ENCODE results near the gene PRKCE. TPM values are rescaled to one million over a fixed set of nuclear protein-coding genes. Genes with fewer than 3 reads are reported as not detected.

The PRKCE gene
- total RNA-seq, 1 donor from 2014 or later: 39.6 TPM

DNA sequence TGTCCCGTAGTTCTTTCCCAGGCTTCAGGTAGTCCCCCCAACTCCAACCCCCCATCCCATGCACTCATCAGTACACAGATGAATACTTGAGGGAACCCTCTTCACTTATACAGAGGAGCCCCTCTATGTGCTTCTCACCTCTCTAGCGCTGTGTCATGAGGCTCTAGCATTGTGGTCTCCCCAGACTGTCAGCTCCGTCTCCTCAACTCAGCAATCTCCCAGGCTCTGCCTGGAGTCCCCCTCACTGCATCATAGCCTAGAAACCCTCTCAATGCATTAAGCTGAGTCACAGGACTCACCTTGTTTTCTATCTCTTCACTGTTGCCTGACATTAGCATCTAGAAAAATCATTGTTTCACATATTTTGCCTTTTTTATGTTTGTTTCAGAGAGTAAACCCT, 20.2 kb upstream of the PRKCE start:
- no peak for DNase-seq (ENCODE audit: extremely low read depth, low read depth, low spot score)

DNA sequence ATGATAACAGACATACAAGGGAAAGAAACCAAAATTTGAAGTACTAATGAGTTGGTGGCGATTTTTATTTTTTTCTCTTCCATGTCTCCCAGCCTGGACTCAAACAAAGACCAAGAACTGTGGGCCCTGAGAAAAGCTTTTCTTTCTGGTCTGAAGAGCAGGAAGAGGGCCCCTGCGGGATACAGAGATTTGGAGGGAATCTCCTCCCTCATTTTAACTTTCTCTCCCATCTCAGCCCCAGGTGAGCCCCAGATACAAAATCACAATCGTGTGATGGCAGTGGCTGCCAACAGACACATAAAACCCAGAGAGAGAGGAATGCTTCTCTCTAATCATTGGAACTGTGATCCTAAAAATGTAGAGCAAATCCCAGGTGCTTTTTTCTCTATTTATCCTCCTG, 19.5 kb upstream of the PRKCE start:
- no peak for DNase-seq (ENCODE audit: extremely low read depth, low read depth, low spot score)

DNA sequence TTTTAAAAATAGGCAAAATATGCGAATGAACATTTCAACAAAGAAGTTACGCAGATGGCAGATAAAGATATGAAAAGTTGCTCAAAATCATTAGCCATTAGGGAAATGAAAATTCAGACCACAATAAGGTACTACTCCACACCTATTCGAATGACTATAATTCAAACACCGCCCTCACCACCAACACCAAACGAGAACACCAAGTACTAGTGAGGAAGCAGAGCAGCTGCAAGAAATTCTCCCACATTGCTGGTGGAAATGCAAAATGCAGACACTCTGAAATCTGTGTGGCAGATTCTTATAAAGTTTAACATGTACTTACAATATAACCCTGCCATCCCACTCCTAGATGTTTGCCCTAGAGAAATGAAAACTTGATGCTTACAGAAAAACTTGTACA, 17.3 kb upstream of the PRKCE start:
- no peak for DNase-seq (ENCODE audit: extremely low read depth, low read depth, low spot score)

DNA sequence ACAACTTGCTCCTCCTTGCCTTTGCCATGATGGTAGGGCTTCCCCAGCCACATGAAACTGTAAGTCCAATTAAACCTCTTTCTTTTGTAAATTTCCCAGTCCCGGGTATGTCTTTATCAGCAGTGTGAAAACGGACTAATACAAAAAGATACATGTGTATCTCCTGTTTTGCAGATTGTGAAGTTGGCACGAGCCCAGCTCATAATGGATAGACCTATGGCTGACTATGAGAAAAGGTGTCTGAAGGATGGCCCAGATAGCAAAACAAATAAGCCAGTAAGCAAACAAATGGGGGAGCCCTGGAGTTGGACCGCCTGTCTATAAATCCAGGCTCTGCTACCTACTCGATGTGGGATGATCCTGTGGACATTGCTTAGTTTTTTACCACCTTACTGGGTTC, 15.5 kb upstream of the PRKCE start:
- DNase-seq (ENCODE audit: extremely low read depth, low read depth, low spot score): no peak

DNA sequence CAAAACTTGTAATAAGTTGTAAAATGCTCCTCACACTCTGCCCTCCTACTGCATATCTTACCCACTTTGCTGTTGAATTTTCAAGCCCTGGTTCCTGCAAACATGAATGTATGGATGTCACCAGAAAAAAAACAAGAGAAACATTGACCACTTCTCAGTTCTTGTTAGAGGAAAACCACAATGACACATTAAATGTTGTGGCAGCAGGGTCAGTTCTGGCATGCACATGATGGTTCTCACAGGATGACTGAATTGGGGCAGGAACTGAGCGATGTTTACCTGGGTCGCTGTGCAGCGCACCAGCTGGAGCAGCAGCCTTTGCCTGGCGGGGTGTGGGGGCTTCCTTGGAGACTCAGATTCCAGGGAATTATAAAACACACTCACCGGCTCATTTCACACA, 14.0 kb upstream of the PRKCE start:
- no peak for DNase-seq (ENCODE audit: extremely low read depth, low read depth, low spot score)

DNA sequence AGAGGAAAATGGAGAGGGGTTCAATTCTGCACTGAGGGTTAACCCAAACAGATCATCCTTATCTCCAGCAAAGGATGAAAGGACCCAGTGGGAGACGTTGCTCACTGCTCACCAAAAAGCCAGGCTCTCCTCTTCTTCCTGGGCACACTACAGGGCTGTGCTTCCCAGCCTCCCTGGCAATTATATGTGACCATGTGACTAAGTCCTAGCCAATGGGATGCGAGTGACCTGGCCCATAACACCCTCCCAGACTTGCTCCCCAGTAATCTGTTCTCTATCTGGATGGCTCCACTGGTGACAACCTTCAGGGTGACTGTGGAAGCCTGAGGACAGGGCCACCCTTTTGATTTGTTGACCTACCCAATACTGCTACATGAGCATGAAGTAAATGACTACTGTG, 10.9 kb upstream of the PRKCE start:
- DNase-seq (ENCODE audit: extremely low read depth, low read depth, low spot score): no peak

DNA sequence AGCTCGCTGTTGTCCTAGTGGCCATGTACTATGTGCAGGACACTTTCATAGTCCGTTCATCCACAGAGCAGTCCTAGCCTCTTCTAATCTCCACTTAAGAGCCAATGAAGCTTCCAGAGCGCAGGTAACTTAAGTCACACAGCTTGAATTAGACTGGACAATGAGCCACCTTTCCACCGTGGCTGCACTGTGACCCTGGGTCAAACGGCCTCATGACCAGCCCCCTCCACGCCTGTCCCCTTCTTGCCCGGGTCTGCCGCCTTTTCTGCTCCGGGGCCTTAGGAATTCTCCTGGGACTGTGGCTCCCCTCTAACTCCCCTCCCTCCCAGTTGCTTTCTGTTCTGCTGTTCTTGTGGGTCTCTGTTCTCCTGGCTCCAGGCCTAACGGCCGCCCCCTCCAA, 8.4 kb upstream of the PRKCE start:
- DNase-seq (ENCODE audit: extremely low read depth, low read depth, low spot score): no peak

DNA sequence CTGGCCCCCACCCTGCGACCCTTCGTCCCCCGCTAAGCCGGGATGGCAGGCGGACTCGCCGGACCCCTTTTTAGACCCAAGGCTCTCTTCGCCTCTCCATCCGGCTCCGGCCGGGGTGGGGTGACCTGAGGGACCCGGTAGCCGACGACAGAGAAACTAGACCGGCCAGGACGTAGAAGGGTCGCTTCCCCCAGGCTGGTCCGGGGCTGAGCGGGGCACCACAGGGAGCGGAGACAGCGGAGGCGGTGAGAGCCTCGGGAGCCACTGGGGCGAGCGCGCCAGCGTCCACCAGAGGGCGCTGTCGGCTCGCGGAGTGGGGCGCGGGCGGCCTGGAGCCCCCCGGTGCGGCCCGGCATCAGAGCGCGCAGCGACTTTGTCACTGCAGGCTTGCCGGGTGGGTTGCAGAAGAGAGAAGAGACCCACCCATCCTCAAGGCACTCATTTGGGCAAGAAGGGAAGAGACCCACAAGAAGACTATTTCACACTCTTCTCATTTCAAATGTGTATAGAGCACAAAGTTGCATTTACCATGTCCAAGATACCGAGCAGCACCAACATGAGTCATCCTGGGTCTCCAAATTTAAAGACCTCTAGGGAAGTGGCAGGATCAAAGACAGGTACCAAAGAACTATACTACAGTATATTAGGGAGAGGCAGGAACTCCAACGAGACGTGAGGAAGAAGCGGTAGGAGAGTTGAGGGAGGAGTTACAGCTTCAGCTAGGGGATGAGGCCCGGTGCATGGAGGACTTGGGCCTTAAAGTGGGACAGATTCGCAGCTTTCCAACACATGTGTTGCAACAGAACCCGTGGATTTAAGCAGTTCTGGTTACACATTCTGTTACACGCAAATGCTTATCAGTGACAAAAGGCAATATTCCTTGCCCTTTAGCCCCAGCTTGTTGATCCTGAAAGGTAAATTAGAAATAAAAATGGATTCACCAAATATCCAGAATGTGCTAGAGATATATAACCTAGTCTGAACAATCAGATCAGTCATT, 7.6 kb upstream of the PRKCE start:
- DNase-seq (ENCODE audit: extremely low read depth, low read depth, low spot score): no peak

DNA sequence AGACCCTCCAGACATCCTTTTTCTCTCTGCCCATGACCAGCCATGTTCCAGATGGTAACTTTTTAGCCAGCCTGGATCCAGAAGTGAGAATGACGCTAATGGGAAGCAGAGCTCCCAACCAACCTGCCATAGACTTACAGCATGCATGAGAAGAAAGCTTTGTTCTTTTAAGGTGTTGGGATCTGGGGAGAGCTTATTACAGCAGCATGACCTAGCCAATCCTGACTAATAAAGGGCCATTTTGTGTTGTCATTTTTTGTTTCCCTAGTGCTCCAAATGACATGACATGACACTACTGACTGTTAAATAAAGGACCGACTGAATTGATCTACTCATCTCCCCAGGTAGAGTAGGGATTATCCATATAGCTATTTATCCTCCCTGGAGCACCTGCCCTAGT, 5.2 kb upstream of the PRKCE start:
- no peak for DNase-seq (ENCODE audit: extremely low read depth, low read depth, low spot score)

DNA sequence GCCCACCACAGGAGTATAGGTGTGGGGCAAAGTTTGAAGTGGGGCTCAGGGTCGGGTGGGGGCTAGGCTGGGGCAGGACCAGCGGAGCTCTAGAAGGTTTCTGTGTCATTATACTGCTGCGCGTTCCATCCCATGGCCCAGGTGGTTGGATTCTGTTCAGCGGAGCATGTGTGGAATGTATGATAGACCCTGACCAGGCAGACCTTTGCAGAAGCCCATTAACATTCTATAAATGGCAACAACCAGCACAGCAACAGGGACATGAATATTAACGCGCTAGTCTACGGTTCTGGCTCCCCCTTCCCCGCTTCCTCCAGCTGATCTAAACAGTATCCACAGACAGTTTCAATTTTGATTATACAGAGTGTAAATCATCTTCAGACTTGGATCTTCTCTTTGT, 4.1 kb upstream of the PRKCE start:
- DNase-seq (ENCODE audit: extremely low read depth, low read depth, low spot score): no peak

DNA sequence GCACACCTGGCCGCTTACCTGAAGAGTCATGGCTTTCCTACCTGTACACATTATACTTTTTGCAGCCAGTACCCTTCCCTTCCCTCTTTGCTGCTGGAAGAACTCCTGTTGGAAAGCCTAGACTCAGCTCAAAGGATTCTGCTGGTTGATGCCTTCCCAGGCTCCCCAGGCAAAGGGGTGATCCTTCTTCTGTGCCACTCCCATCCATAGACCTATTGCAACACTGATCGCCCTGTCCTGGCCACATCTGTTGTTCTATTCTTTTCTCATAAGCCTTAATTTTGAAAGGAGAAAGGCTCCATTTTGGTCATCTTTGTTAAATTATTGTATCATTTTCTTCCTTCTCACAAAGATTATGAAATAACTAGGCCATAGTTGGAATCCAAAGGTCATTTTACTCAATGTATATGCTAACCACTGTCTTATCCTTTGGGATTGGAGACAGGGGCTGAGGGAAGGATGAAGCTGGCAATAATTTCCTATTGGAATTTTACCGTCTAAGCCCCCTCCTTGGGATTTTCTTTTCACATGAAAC, 3.4 kb upstream of the PRKCE start:
- no peak for DNase-seq (ENCODE audit: extremely low read depth, low read depth, low spot score)

DNA sequence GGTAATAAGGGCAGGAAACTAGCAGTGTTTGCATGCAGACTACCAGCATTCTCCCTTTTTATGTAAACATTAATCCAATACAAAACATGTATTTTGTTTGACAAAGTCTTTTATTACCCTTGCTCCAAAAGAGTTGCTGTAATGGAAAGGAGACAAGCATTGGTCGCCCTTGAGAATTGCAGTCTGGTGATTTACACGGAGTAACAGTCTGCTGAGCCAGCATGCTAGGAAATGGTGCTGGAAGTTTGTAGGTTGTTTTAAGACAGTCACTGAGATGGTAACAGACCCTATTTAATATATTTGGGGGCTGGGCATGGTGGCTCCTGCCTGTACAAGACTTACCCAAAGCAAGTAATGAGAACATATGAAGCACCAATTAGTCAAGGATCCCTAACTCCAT, 2.8 kb upstream of the PRKCE start:
- no peak for DNase-seq (ENCODE audit: extremely low read depth, low read depth, low spot score)

DNA sequence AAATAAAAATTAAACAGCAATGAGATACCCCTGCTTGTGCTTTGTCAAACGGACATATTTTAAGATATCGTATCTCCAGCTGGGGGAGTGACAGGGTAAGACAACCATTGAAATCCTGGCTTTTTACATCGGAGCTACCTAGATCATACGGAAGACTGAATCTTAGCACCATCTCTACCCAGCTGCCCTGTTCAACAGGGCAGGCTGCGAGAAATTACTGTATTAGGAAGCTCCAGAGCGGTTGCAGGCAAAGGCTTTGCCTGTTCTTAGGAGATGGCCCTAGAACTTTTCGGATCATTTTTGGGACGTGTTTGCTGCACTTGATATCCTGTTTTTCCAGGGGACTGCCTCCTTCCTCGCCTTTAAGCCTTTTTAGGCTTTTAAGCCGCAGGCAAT, 2.0 kb upstream of the PRKCE start:
- no peak for DNase-seq (ENCODE audit: extremely low read depth, low read depth, low spot score)

DNA sequence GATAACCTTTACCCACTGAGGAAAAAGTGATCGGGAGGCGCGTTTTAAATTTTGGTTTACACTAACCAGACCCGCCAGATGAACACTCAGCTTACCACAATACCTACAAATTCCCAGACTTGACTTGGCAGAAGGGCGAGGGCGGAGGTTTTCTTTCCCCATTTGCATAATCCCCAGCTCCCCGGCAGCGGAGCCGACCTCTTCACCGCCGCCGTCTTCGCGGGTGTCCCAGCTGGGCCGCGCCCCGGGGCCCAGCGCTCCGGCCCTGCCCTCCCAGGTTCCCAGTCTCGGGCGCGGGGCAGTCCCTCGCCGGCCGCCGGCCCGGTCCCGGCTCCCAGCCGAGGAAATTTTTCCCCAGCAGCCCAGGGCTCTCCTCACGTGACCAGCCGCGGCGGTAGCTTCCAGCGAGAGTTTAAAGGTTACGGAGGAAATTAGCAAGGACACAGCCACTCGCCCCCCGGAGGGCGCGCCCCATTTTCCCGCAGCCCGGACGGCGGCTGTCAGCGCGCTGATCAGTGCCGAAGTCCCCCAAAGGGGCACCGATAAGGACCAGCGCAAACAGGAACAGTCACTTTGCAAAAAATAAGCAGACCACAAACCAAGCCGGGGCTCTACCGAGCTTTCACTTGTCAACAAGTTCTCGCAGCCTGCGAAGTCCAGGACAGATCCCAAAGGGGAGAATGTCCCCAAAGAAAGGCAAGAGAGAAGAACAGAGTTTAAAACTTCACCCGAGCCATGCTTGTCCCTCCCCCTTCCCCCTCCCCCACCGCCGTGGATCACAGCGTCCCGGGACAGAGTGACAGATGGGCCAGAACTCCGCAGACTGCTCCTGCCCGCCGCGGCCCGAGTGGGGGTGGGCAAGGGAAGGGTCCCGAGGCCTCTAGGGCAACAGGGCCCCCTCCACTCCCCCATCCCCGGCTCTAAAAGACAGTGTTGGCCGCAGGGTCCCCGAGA, 1.3 kb upstream of the PRKCE start:
- DNase-seq (ENCODE audit: extremely low read depth, low read depth, low spot score): no peak

DNA sequence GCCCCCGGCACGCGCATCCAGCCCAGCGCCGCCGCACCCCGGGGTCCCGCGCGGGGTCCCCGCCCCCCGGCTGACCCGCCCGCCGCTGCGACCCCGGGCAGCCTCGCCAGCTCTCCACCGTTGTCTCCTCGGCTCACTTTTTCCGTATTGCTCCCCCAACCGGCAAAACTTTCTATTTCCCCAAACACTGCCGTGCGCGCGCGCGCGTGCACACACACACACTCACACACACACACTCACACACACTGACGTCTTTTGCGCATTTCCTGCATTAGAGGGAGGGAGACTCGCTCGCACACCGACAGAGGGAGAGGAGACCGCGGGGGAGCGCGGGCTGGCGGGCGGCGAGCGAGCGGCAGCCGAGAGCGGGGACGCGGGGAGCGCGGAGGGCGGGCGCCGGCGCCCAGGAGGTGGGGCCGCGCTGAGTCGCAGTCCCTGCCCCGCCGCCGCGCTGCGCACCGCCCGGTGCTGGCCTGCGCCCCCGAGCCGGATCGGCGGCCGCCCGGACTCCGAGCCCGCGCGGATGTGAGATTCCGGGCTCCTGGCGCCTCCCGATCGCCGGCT, 542 bp upstream of the PRKCE start:
- peak; percentile 65 for DNase-seq (ENCODE audit: extremely low read depth, low read depth, low spot score)

DNA sequence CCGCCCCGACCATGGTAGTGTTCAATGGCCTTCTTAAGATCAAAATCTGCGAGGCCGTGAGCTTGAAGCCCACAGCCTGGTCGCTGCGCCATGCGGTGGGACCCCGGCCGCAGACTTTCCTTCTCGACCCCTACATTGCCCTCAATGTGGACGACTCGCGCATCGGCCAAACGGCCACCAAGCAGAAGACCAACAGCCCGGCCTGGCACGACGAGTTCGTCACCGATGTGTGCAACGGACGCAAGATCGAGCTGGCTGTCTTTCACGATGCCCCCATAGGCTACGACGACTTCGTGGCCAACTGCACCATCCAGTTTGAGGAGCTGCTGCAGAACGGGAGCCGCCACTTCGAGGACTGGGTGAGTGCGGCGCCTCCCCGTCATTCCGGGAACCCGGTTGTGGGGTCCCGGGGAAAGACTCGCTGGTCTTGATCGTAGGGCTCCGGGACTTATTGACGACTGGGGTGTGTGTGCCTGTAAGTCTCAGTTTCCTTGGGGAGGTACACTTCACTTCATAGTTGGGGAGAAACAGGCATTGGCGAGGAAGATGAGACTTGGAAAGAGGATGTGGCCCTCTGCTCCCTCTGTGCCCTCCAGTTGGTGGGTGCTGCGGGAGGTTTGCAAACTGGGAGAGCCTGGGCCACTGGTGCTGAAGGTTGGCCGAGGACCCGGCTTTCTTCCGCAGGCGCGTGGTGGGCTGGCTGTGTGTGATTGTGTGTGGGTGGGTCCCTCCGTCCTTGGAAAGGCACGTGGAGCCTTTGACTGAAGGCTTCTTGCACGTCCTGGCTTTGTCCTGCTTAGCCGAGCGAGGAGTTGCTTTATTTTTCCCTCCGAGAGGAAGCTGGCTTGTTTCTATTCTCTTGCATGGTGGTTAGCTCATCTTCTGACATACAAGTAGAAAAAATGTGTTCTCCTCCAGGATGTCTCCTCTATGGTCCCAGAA, 886 bp downstream of the PRKCE start:
- no peak for DNase-seq (ENCODE audit: extremely low read depth, low read depth, low spot score)

DNA sequence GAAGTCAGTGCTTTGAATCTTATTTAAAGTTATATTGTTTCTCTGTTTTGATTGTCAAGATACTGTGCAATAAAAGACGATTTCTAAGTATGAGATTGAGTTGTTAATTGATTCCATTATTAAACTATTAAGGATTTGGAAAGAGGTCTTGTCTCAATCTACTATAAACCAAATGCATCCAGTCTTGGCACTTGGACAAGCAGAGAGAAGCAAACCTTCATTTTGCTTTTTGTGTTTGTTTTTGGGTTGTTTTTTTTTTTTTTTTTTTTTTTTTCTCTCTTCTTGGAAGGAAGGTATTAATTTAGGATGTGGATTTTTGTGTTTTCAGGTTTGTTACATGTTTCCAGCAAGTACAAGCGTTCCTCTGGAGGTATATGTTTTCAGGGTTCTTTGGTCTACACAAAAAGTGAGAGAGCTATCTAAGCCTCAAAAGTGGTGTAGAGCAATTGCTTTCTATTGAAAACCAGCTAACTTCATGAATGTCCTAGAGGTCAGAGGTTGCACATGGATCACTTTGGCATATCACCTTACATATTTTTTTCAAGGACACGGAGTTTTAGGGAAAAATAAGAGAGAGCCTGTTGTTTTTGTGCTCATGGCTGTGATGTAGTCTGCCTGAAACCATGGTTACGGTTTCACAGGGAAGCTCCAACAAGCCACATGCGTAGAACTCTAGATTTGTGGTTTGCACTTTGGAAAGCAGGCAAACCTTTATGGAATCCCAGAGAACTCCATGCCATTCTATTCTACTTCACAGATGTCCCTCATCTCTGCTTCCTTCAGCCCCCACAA, 1.8 kb downstream of the PRKCE start:
- DNase-seq (ENCODE audit: extremely low read depth, low read depth, low spot score): no peak

DNA sequence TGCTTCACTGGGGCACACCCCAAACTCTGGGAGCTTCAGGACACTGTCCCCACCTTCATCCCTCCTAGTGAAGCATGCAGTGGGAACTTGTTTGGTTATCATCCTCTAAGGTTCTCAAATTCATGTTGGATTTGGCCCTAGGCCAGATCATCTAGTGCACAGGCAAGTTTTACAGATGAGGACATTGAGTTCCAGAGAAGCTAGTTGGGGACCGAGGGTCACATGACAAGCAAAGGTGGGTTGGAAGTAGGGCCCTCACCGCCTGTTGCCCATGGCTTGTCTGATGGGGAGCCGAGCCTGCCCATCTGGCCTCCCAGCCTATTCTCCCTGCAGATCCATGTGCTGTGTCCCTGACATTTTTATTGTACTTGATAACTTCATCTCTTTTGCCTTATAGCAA, 2.8 kb downstream of the PRKCE start:
- DNase-seq (ENCODE audit: extremely low read depth, low read depth, low spot score): no peak

DNA sequence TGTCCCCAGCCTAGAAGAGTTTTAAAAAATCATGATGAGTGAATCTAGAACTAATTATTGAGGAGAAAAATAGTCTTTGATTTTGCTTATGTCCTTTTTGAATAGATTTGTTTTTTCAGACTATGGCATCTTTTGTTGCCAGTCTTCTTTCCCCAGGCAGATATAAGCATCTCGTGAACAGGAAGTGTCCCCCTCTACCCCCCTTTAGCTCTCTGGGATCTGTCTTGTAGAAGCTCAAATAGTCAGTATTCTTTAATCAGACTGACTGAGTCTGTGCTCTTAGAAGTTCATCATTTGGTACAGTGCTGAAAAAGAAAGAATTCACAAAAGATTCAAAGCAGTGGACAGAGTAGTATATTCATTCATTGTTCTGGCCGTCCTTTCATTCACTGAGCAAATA, 10.4 kb downstream of the PRKCE start:
- no peak for DNase-seq (ENCODE audit: extremely low read depth, low read depth, low spot score)
